BJ (cell line): ENCODE data around the gene MKRN2OS. TPM values are rescaled to one million over a fixed set of nuclear protein-coding genes. Genes with fewer than 3 reads are reported as not detected.

Experiments
- CTCF ChIA-PET: fragments of 350-600 bp; formaldehyde crosslinking; extraction: SDS; loops from one replicate; lab custom pipeline; 2021; ENCODE audit warnings: antibody characterized with exemption, inconsistent platforms; lab: Yijun Ruan, JAX
- POLR2A ChIA-PET: fragments of 300-600 bp; sonication (Branson Sonifier 250); formaldehyde crosslinking; extraction: SDS; loops from one replicate; lab custom pipeline; 2021; ENCODE audit warnings: antibody characterized with exemption; lab: Charles Lee
- DNase-seq: peaks from one replicate; pipeline ENCODE4 v3.0.0-alpha.2; 2011; ENCODE audit warnings: low read depth
- H3K27me3 ChIP-seq: 2 replicates; pipeline ENCODE4 v1.6.0; 2011; ENCODE audit warnings: low read length; ENCODE audit not compliant: control insufficient read depth, insufficient read depth
- H3K36me3 ChIP-seq: 2 replicates; pipeline ENCODE4 v1.5.1; 2011; ENCODE audit warnings: low read length; ENCODE audit not compliant: control insufficient read depth, insufficient read depth
- H3K4me3 ChIP-seq: 2 replicates; pipeline ENCODE4 v1.5.1; 2011; ENCODE audit warnings: low read depth, mild to moderate bottlenecking, control low read depth, low read length
- CTCF ChIP-seq: IDR thresholded peaks from 2 replicates; pipeline ENCODE4 v1.5.1; 2011; ENCODE audit warnings: low read depth, mild to moderate bottlenecking, control low read depth, inconsistent platforms, low read length, moderate library complexity; ENCODE audit not compliant: insufficient read depth
- polyA plus RNA-seq: library from polyadenylated mRNA; depleted of rRNA; stranded (reverse); fragments of >200 nt; gene quantifications from 2 replicates; pipeline ENCODE4 v1.2.3, GENCODE V29; 2011; rRNA removed
- small RNA-seq: library from RNA; depleted of rRNA; stranded (forward); fragments of <200 nt; gene quantifications from one replicate; pipeline ENCODE3, GENCODE V24; 2012; ENCODE audit warnings: low replicate concordance, low read depth; ENCODE audit not compliant: insufficient read length

MKRN2OS gene
- polyA plus RNA-seq, 1 experiment: not detected

- POLR2A ChIA-PET: no interaction called here
- no peak for DNase-seq
- Histone ChIP-seq H3K4me3 (no peak overlapping the region), H3K27me3 (no peaks in the 10 kb centered on the region), H3K36me3 (no peaks in the 10 kb centered on the region)
- TF ChIP-seq CTCF: no peak
- CTCF ChIA-PET: no interaction called here
Measured at GRCh38 chr3:12489832-12490231, 55.5 kb downstream of the MKRN2OS start.

Small RNA genes within 50 kb of the gene (small RNA-seq; reads per million reads assigned to genes)
- gene RF00017 (not detected), gene RNA5SP123 (not detected), gene RNU6-377P (not detected)

Other genes starting within 250 kb of the MKRN2OS start
- gene TSEN2, start 61.0 kb downstream of the MKRN2OS start, polyA plus RNA-seq: 8.0 and 9.2 TPM in 2 replicates
- gene MKRN2, start 11.6 kb upstream of the MKRN2OS start, polyA plus RNA-seq: 49.2 and 56.2 TPM in 2 replicates
- 122 and 134 TPM in 2 replicates for gene RAF1, start 118.6 kb upstream of the MKRN2OS start, polyA plus RNA-seq
- 0.20 and 0.52 TPM in 2 replicates for gene TMEM40, start 213.8 kb upstream of the MKRN2OS start, polyA plus RNA-seq